HepG2 (cell line): ENCODE data around the gene MT1G. TPM values are rescaled to one million over a fixed set of nuclear protein-coding genes. Genes with fewer than 3 reads are reported as not detected.
"Not testable (repeated sequence)": the region's sequence is repeated elsewhere in the genome, so short reads cannot be mapped to it uniquely, and the experiment has no call there.

ENCODE experiments used
- ATAC-seq: fragments of 200-7000 bp; cut with Tn5 transposase; 3 replicates; pipeline ENCODE4 v1.9.1; 2020; ENCODE audit warnings: mild to moderate bottlenecking, moderate library complexity
- BruUV-seq: library from RNA; stranded (reverse); fragments of 400-500 nt; replicated peaks from 2 replicates; lab custom pipeline; 2021; lab: Mats Ljungman, UMichigan
- CTCF ChIA-PET: fragments of 300-600 bp; formaldehyde crosslinking; extraction: SDS; loops from one replicate; lab custom pipeline; 2021; ENCODE audit warnings: low total read pairs, inconsistent platforms, low intra/inter-chr PET ratio; lab: Yijun Ruan, JAX
- POLR2A ChIA-PET: fragments of 350-600 bp; sonication (Branson Sonifier 250); formaldehyde crosslinking; loops from one replicate; lab custom pipeline; 2020; ENCODE audit warnings: antibody characterized with exemption, inconsistent platforms; lab: Yijun Ruan, JAX
- DNase-seq: peaks from one replicate; pipeline ENCODE4 v3.0.0-alpha.2; 2015; ENCODE audit warnings: low spot score
- FAIRE-seq: peaks from 3 replicates; lab custom pipeline; 2011; peaks lifted over from hg19 to GRCh38; lab: Jason Lieb, UNC
- H2AFZ ChIP-seq: one replicate; pipeline ENCODE4 v1.6.1; 2011; ENCODE audit warnings: low read length, inconsistent platforms
- H3K27ac ChIP-seq: fragments of 300-600 bp; 3 replicates; pipeline ENCODE4 v1.8.0; 2011; ENCODE audit warnings: mixed run types, mild to moderate bottlenecking, mixed read lengths, low read length, inconsistent platforms; ENCODE audit not compliant: insufficient read depth; ENCODE audit errors: extremely low read length
- H3K27me3 ChIP-seq, 2 experiments: fragments of 200-600 bp in 1 of 2; 2 replicates in 1 of 2; 3 replicates in 1 of 2; pipeline versions ENCODE4 v1.6.0 to v1.8.0; 2011; ENCODE audit warnings: low read length in 2 of 2, mild to moderate bottlenecking in 2 of 2, moderate library complexity in 2 of 2, inconsistent platforms in 1 of 2; ENCODE audit not compliant: insufficient read depth in 2 of 2, control insufficient read depth in 1 of 2
- H3K36me3 ChIP-seq, 2 experiments: fragments of 200-600 bp in 1 of 2; replicated peaks in 1 of 2; 2 replicates in 1 of 2; 3 replicates in 1 of 2; pipeline versions ENCODE4 v1.5.1 to v1.8.0; 2011; ENCODE audit warnings: low read length in 2 of 2, inconsistent platforms in 1 of 2; ENCODE audit not compliant: insufficient read depth in 2 of 2, control insufficient read depth in 1 of 2
- H3K4me1 ChIP-seq: 2 replicates; pipeline ENCODE4 v1.5.1; 2012; ENCODE audit warnings: low read length, inconsistent platforms; ENCODE audit not compliant: insufficient read depth
- H3K4me2 ChIP-seq: 2 replicates; pipeline ENCODE4 v1.6.0; 2011; ENCODE audit warnings: low read depth, low read length, inconsistent platforms
- H3K4me3 ChIP-seq, 3 experiments: fragments of 200-600 bp in 1 of 3; sonication (generic), shearing (Covaris generic) in 1 of 3; replicated peaks in 1 of 3; 2 replicates each; pipeline ENCODE4 v1.5.1; 2011 to 2016; ENCODE audit warnings: low read length in 3 of 3, inconsistent platforms in 2 of 3, low read depth in 2 of 3, mild to moderate bottlenecking in 2 of 3, control low read depth in 1 of 3, mixed read lengths in 1 of 3; ENCODE audit not compliant: insufficient read depth in 1 of 3
- H3K79me2 ChIP-seq: one replicate; pipeline ENCODE4 v1.6.1; 2011; ENCODE audit warnings: low read length, inconsistent platforms; ENCODE audit not compliant: insufficient read depth
- H3K9ac ChIP-seq: 2 replicates; pipeline ENCODE4 v1.6.0; 2011; ENCODE audit warnings: mild to moderate bottlenecking, low read depth, low read length, inconsistent platforms; ENCODE audit not compliant: insufficient read depth
- H3K9me3 ChIP-seq: 2 replicates; pipeline ENCODE4 v1.5.1; 2012; ENCODE audit warnings: mild to moderate bottlenecking, low read length
- H4K20me1 ChIP-seq: 2 replicates; pipeline ENCODE4 v1.6.0; 2011; ENCODE audit warnings: inconsistent platforms, mild to moderate bottlenecking, low read length, moderate library complexity; ENCODE audit not compliant: insufficient read depth
- GABPB1 ChIP-seq: IDR thresholded peaks from 2 replicates; pipeline ENCODE4 v1.6.1; 2016; ENCODE audit warnings: mild to moderate bottlenecking, missing genetic modification reagents, moderate library complexity, missing compliant biosample characterization
- ZNF430 ChIP-seq: sonication (generic); formaldehyde crosslinking; IDR thresholded peaks from 2 replicates; pipeline ENCODE4 v1.9.0; 2021; ENCODE audit warnings: mild to moderate bottlenecking, missing genetic modification reagents
- ZNF431 ChIP-seq: sonication (generic); formaldehyde crosslinking; IDR thresholded peaks from 2 replicates; pipeline ENCODE4 v1.9.0; 2022; ENCODE audit warnings: missing genetic modification reagents, low read depth, mild to moderate bottlenecking, borderline replicate concordance
- WGBS: methylation state at CpG from one replicate; pipeline ENCODE4 v1.1.6; 2017; ENCODE audit warnings: low lambda C conversion rate; 5-methylcytosine and 5-hydroxymethylcytosine counted together
- in situ Hi-C: cut with HindIII; loops from 2 replicates; pipeline ENCODE4 v1.10.0; 2017; ENCODE audit warnings: low pct_unique_long_range_greater_than_20kb; ENCODE audit not compliant: extremely low pct_ligation_motif_present
- intact Hi-C: fragments of 100-400 bp; cut with micrococcal nuclease; formaldehyde crosslinking; loops from one replicate; pipeline ENCODE4 v1.10.0; 2022; ENCODE audit not compliant: unreplicated experiment
- polyA plus RNA-seq, 8 experiments: library from polyadenylated mRNA; depleted of rRNA in 3 of 8; stranded (reverse) in 7 of 8; unstranded in 1 of 8; fragments of >200 nt; fragmentation: Illumina TruSeq in 4 of 8; extraction: Trizol in 4 of 8; gene quantifications; 2 replicates each; pipeline versions ENCODE4 v1.2.1 to v1.2.3, GENCODE V29; 2011 to 2016; ENCODE audit warnings: low read depth in 4 of 8, missing spikeins in 1 of 8, mixed read lengths in 1 of 8; ENCODE audit not compliant: insufficient read depth in 1 of 8
- total RNA-seq, 5 experiments: library from RNA; depleted of rRNA; stranded (reverse); fragments of >200 nt; fragmentation: Illumina TruSeq; extraction: Trizol; gene quantifications; 2 replicates each; pipeline ENCODE4 v1.2.3, GENCODE V29; 2016; ENCODE audit warnings: low read depth in 1 of 5

Gene MT1G
- total and polyA plus RNA-seq, 2 of the 13 experiments (the other 11 are each of a cell fraction or from before 2014, with no cell fraction given) = 3.6 to 377 TPM

DNA sequence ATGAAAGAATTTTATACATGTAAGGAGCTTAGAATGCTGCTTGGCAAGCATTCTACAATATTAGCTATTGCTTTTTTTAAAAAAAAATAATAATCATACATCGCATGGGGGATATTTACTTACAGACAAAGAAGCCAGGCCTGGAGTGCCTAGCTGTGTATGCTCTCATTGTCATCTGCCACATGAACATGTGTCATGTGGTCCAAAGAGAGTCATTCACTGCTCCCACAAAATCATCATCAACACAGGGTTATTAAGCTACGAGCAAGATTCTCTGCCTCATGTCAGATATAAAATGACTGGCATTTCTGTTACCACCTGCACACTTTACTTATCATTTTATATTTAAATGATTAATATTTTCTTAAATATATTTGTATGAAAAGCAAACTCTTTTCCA is 44.2 kb downstream of the MT1G start:
- peaks cover 58% of the 10 kb centered on the region for H3K4me1 ChIP-seq
- no peak overlapping the region for H3K4me3 ChIP-seq
- in situ Hi-C loops = no loop called here
- whole genome bisulfite sequencing = 83% methylated on average over 2 of the region's 2 CpGs
- ATAC-seq (no peak), FAIRE-seq (no peak)
- POLR2A ChIA-PET = interaction anchor here (1.2 to 4.8 kb wide), 3 partner anchors 13 to 59 kb away, joined by 3 to 83 read pairs (median 4); partner anchors contain the start of genes MT1X and MT2A
- TF ChIP-seq ZNF430 (no peak), GABPB1 (no peak)
- TF ChIP-seq, all 625 proteins: peak for 0
- Histone ChIP-seq H3K9ac (no peak overlapping the region), H2AFZ (no peak overlapping the region), H3K79me2 (no peaks in the 10 kb centered on the region), H4K20me1 (no peaks in the 10 kb centered on the region), H3K27ac (no peak overlapping the region), H3K27me3 (peaks cover 2 to 29% of the 10 kb centered on the region in 2 experiments; a peak in 4 of 5 replicates), H3K4me2 (no peak overlapping the region), H3K36me3 (no peaks in the 10 kb centered on the region), H3K9me3 (no peaks in the 10 kb centered on the region)
- CTCF ChIA-PET = no interaction called here
- DNase-seq = no peak
- no TSS peak for BruUV-seq
- intact Hi-C loops = no loop called here

DNA sequence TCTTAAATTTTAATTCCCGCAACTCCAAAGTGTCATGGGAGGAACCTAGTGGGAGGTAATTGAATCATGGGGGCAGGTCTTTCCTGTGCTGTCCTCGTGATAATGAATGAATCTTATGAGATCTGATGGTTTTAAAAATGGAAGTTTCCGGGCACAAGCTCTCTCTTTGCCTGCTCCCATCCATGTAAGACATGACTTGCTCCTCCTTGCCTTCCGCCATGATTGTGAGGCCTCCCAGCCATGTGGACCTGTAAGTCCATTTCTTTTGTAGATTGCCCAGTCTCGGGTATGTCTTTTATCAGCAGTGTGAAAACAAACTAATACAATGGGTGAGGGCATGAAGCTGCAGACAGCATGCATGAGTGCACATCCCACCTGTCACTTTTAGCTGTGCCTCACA is 44.7 kb downstream of the MT1G start:
- FAIRE-seq, CTCF ChIA-PET: not testable (repeated sequence)
- POLR2A ChIA-PET = interaction anchor here (1.2 to 4.8 kb wide), 3 partner anchors 13 to 23 kb away, joined by 4 to 83 read pairs (median 5); partner anchors contain the start of gene MT2A

More for the DNA sequence above, 44.7 kb downstream of the MT1G start:
- H3K27ac ChIP-seq, ATAC-seq, intact Hi-C loops, DNase-seq, H2AFZ ChIP-seq, H3K9ac ChIP-seq, H4K20me1 ChIP-seq, H3K4me3 ChIP-seq, H3K9me3 ChIP-seq, H3K36me3 ChIP-seq, H3K4me2 ChIP-seq, H3K79me2 ChIP-seq, BruUV-seq, in situ Hi-C loops: not testable (repeated sequence)
- WGBS = 52% methylated on average over 5 of the region's 5 CpGs
- TF ChIP-seq ZNF431 (CRISPR knock-in tag) = peak; percentile 67; the same call in 1 of the 2 replicates
- Histone ChIP-seq H3K27me3 (peaks cover 4 to 33% of the 10 kb centered on the region in 2 experiments; a peak in 4 of 5 replicates), H3K4me1 (peaks cover 53% of the 10 kb centered on the region)
